HG02973 (cell line): Measurements from ENCODE around the gene CDKN1C.

Source experiments
- ATAC-seq: cut with Tn5 transposase; IDR thresholded peaks from one replicate; pipeline ENCODE4 v1.9.1; 2021; ENCODE audit warnings: moderate library complexity; ENCODE audit not compliant: unreplicated experiment

Gene CDKN1C

GRCh38 chr11:2849994-2850770 lies 35.4 kb downstream of the CDKN1C start:
- no peak for ATAC-seq

- ATAC-seq = no peak
Measured at GRCh38 chr11:2848497-2848896, 37.1 kb downstream of the CDKN1C start.

GRCh38 chr11:2847561-2847960 lies 38.0 kb downstream of the CDKN1C start:
- no peak for ATAC-seq

GRCh38 chr11:2846470-2846869 lies 39.1 kb downstream of the CDKN1C start:
- no peak for ATAC-seq

GRCh38 chr11:2846056-2846455 lies 39.5 kb downstream of the CDKN1C start:
- ATAC-seq = no peak

- ATAC-seq = no peak
Measured at GRCh38 chr11:2844996-2845395, 40.6 kb downstream of the CDKN1C start.

GRCh38 chr11:2844116-2844842 lies 41.3 kb downstream of the CDKN1C start:
- ATAC-seq = no peak

GRCh38 chr11:2843551-2843950 lies 42.0 kb downstream of the CDKN1C start:
- no peak for ATAC-seq

GRCh38 chr11:2842876-2843275 lies 42.7 kb downstream of the CDKN1C start:
- ATAC-seq = no peak

GRCh38 chr11:2841411-2842190 lies 44.0 kb downstream of the CDKN1C start:
- ATAC-seq = no peak

GRCh38 chr11:2839395-2839943 lies 46.1 kb downstream of the CDKN1C start:
- no peak for ATAC-seq

GRCh38 chr11:2838676-2839294 lies 46.8 kb downstream of the CDKN1C start:
- no peak for ATAC-seq

GRCh38 chr11:2838091-2838490 lies 47.5 kb downstream of the CDKN1C start:
- no peak for ATAC-seq

GRCh38 chr11:2837651-2838050 lies 47.9 kb downstream of the CDKN1C start:
- ATAC-seq = no peak

GRCh38 chr11:2837096-2837601 lies 48.4 kb downstream of the CDKN1C start:
- no peak for ATAC-seq

- ATAC-seq = no peak
Measured at GRCh38 chr11:2836315-2837095, 49.1 kb downstream of the CDKN1C start.

GRCh38 chr11:2835751-2836150 lies 49.8 kb downstream of the CDKN1C start:
- no peak for ATAC-seq

GRCh38 chr11:2835296-2835695 lies 50.3 kb downstream of the CDKN1C start:
- ATAC-seq = no peak

GRCh38 chr11:2834503-2835273 lies 50.9 kb downstream of the CDKN1C start:
- no peak for ATAC-seq
